ENCODE data around the gene MZF1.
A peak's percentile ranks its signal among the peaks of the same experiment; 100 is the strongest.

Gene MZF1

DNA sequence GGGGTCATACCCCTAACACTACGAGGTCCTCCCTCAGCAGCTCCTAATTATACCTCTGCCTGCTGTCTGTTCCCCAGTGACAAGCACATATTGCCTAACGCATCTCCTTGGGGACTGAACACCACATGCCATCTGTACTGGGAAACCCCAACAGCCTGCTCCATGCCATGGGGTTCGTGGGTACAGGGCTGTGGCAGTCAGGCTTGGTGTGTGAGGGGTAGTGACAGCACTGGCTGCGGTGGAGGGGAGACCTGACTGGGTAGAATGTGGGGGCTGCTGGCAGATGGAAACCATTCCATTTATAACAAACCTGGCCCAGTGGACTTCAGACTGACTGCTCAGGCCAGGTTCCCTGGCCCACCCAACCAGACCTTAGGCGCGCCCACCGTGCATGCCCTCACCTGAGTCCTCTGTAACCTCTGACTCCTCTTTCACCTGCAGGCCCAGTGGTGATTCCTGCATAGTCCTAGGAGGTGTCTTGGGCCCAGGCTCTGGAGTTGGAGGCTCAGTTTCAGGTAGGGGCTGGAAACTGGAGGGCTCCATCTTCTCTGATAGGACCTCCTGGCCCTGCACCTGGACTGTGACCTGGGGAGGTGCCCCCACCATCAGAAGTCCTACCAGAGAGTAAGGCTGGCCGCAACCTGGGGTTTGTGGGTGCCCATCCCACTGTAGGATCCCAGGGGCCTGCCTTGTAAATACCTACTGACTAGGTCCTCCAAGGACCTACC, 3.0 kb downstream of the MZF1 start:
- no peak for DNase-seq (ENCODE audit: low read depth)

DNA sequence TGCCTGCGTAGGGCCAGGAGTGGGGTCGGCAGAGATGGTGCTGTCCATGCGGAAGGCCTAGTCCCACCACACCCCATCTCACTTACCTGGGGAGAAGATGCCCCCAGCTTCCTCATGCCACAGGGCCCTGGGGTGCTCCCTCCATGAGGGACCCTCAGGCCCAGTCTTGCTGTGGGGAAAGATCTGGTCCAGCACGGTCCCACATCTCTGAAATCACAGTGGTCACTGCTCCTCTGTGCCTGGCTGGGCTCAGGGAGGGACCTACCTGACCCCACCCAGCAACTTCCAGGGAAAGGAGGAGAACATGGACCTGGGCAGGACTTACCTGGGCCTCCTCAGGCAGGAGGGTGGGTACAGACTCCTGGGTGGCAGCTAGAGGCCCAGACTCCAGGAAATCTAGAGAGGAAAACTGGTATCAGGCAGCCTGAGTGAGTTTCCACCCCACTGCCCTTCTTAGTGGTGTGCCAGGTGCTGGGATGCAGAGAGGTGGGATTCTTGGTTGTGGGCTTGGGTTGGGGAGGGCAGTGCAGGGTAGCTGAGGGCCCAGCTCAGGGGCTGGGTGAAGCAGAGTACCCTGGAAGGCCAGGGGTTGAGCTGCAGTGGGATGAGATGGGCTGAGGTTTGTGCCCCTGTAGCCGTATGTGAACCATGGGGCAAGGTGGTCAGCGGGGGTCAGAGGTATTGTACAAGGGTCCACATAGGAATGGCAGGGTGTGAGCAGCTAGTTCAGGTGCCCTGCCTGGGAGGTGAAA, 3.8 kb downstream of the MZF1 start:
- DNase-seq (ENCODE audit: low read depth): no peak

DNA sequence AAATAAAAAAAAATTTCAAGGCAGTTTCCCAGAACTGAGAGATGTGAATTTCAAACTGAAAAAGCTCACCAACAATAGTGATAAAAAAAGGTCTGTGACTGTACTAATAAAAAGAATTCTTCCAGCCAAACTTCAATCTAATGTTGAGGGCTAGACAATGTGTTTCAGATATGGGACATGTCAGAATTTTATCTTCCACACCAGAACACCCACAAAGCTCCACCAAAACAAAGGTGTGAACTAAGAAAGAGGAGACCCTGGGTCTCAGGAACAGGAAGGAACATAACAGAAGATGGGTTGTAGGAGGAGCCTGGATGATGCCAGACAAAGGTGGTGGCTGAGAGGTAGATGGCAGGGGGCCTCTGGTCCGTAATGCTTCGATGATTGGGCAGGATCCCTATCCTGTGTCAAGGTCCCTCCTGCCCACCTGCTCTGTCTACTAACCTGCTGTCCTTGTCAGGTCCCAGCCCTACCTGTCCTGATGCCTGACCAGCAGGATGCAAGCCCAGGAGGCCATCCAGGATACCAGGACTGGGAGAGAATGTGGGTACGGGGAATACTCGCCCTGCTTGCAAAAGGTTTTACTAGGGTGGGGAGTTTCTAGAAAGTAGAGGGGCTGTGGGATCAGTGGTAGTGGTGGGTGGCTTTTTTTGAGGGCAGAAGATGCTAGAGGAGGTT, 4.5 kb downstream of the MZF1 start:
- DNase-seq (ENCODE audit: low read depth): no peak

DNA sequence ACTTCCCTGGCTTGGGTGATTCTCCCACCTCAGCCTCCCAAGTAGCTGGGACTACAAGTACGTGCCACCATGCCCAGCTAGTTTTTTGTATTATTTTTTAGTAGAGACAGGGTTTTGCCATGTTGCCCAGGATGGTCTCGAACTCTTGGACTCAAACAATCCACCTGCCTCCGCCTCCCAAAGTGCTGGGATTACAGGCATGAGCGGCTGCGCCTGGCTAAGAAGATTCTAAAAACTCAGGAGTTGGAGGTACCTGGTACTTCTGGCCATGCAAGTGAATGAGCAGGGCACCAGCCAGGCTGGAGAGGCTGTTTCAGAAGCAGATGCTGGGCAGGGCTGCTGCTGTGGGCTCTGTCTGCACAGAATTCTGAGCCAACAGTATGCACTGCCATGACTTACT, 6.1 kb downstream of the MZF1 start:
- DNase-seq (ENCODE audit: low read depth): no peak

DNA sequence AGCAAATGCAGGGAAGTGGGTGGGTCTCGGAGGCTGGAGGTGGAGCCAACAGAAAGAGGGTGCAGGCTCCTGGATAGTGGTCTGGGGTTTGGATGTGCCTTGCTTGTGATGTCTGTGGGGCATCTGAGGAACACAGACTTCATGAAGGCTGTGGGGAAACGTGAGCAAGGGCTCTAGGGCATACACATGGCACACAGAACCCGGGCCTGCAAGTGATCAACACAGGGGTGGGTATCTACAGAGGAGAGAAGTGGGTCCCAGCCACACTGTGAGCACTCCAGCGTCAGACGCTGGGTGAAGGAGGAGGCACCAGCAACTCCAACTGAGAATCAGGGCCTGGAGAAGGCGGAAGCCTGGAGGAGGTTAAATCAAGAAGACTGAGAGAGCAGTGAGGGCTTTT, 9.3 kb downstream of the MZF1 start:
- no peak for DNase-seq (ENCODE audit: low read depth)

DNA sequence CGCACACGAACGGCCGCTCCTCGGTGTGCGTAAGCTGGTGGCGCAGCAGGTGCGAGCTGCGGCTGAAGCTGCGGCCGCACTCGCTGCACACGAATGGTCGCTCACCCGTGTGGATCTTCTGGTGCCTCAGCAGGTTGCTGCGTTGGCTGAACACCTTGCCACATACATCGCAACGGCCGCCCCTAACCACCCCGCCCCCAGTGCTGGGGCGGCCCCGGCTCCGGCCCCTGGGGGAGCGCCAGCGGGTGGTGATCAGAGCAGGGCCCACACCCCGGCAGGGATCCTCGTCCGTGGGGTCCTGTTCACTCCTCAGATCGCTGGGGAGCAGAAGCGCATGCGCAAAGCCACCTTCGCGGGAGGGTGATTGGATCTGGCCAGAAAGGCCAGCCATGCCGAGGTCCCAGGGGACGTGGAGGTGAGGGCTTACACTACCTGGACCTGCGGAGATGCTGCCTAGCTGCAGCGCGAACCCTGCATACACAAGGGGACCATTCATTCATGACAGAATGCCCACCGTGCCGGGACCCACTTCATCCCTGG, 10.0 kb downstream of the MZF1 start:
- no peak for DNase-seq (ENCODE audit: low read depth)

DNA sequence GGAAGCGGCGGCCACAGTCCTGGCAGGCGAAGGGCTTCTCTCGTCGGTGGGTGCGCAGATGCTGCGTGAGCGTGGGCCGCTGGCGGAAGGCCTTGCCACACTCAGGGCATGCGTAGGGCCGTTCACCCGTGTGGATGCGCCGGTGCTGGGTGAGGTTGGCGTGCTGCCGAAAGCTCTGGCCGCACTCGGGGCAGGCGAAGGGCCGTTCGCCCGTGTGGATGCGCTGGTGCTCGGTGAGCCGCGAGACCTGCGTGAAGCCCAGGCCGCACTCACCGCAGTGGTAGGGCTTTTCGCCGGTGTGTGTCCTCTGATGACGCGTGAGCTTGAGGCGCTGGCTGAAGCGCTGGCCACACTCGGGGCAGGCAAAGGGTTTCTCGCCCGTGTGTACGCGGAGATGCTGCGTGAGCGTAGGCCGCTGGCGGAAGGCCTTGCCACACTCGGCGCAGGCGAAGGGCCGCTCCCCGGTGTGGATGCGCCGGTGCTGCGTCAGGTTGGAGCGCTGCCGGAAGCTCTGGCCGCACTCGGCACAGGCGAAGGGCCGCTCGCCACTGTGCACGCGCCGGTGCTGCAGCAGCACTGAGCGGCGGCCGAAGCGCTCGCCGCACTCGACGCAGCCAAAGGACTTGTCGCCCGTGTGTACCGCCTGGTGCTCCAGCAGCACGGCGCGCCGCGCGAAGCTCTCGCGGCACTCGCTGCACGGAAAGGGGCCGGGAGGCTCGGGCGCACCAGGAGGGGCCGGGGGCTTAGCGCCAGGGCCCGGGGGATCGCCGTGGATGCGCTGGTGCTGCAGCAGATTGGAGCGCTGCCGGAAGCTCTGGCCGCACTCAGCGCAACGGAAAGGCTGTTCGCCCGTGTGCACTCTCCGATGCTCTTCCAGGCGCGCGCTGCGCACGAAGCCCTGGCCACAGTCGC, 10.8 kb downstream of the MZF1 start:
- DNase-seq (ENCODE audit: low read depth): no peak

DNA sequence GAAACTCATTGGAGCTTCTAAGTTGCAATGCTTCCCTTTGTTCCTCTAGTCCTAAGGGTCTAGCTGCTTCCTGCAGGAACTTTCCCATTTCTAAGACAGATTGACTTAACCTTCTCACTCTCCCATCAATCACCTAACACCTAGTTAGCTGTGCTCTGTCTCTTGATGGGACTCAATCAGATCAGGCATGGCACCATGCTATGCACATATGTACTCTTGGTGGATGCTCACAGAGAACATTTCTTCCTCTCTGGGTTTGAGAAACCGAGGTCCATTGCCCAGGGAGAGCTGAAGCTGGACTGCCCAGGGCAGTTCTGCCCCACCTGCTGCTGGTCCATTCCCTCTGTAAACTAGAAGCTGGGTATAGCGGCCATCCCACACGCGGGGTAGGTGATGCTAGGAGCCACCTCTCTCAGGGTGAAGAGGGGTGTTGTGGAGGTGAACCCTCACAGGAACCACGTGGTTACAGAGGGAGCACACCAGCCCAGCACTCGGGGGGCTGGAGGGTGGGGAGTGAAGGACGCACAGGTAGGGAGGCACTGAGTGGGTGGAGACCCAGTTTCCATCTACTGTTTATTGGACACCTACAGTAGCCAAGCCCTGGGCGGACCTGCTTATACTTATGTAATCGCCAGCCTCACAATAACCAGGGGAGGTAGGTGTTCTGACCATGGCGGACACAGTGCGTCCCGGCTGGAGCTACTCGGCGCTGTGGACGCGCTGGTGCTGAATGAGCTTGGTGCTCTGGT, 11.6 kb downstream of the MZF1 start:
- DNase-seq (ENCODE audit: low read depth): no peak

DNA sequence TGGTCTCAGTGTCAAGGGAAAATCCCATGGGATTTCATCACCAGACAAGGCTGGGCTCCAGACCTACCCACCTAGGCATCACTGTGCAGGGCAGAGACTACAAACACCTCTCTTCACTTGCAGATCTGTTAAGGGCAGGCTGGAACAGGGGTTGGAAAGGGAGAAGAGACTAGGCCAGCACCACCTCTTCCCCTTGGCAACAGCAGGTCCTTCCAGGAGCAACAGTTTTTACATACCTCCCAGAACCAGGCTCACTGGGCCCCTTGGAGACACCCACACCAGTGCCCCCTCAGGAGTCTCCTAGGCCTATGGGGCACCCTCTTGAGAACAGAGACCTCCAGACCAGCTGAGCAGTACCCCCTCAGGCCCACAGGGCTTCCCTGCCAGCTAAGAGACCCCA, 12.2 kb downstream of the MZF1 start:
- DNase-seq (ENCODE audit: low read depth): no peak

DNA sequence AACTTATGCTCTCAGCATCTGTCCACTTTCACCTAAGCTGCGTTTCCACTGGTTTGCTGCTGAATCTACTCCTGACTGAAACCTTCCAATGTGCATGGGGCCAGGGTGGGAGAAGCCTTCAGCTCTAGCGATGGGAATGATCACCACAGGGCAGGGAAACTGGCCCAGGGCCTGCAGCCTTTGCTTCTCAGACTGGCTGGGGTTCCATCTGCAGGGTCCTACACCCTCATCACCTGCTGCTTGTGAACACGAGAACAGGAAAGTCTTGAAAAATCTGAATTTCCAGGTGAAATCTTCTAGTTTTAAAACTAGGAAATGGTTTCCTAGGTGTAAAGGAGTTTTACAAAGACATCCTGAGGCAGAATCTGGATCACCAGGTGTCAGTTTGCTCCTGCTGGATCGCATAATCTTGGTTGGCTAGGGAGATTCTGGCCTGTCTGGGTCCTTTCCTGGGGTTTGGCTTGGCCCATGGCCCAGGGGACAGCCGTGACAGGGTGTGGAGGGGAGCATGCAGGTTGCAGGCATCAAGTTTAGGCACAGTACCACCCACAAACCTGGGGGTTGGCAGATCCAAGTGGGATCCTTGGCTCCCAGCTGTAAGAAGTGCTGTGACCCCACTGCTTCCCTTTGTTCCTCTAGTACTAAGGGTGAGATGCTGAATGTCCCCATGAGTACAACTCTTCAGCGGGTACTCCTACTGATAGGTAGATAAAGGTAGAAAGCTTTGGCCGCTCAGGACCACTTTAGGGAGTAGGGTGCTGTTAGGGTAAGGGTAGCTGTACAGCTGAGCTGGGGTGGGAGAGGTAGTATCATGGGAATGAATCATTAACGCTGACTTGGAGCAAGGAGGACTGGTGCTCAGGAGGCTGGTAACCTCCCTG, 12.9 kb downstream of the MZF1 start:
- no peak for DNase-seq (ENCODE audit: low read depth)

DNA sequence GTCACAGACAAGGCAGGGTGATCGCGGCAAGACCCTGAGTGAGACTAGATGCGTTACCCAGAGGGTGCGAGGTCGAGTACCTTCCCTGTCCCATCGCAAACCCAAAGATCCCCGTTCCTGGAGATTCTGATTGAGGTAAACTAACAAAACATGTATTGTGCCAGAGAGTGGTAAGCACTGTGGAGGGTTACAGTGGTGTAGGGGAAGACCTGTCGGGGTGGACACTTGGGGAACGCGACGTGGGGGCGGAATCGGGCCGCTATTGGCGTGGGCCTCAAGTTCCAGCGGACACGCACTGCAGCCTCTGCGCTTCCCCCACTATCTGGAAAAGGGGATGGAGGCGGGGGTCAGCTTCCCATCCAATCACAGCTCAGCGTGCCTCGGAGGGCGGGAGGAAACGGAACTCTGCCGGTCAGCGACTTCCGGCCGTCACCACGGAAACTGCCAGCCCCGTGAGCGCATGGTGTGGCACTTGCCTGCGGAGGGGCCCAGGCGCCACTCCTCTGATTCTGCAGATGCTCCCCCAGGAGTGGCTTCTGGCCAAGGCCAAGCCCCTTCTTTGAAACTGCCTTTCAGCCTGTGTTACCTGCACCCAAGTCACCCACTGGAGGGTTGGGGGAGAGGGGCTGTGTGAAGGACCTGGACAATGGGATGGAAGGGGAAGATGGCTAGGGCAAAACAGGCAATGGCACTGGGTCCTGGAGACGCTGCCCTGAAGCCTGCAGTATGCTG, 13.7 kb downstream of the MZF1 start:
- no peak for DNase-seq (ENCODE audit: low read depth)

DNA sequence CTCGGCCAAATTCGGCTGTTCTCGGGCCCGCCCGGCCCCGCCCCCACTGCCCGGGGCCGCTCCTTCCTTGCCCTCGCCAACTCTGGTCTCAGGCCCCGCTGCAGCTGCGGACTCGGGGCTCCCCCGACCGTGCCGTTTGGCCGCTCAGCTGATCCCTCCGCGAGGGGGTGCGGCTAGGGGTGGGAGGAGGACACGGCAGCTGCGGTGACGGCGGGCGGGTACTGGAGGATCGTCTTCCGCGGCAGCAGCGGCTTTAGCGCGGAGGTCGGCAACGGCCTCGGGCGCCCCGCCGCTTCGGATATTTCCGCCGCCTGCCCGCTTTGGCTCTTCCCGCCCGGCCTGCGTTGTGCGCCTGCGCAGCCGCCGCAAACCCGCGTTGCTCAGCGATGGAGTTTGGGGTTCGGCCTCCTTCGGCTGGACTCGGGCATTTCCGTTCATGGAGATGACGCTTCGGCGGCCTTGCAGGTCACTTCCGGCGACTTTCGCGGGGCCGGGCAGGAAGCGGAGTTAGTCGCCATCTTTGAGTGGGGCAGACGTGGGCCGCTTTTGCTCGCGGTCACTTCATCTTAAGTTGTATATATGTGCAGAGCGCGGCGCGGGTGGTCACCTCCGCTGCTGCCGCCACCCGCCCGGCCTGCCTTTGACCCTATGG, 14.4 kb downstream of the MZF1 start:
- peak; percentile 99 for DNase-seq (ENCODE audit: low read depth)

DNA sequence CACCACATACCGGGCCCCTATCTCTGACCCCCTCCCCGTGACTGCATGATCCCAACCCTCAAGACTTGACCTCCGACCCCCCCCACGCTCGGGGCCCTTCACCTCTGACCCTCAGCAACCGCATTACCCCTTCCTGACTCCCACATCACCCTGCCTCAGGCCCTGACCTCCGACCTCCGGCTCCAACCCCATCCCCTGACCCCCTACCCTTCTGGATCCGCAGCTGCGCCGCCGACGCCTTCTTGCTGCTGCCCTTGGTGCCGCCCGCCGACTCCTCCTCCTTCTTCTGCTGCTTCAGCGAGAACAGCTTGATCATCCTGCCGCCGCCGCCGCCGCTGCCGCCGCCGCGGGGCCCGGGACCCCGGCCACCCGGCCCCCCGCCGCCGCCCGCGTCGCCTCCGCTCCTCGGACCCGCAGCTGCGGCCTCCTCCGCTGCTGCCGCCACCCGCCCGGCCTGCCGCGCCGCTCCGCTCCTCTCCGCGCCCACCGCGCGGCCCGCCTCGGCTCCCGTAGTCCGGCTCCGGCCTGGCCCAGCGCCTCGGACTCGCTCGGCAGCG, 15.0 kb downstream of the MZF1 start, which contains the start of gene UBE2M:
TSS of gene UBE2M (minus strand) at position 546 of the 557 bp plus-strand sequence. CDS start at position 316, 230 bp downstream.
- peak; percentile 52 for DNase-seq (ENCODE audit: low read depth)

DNA sequence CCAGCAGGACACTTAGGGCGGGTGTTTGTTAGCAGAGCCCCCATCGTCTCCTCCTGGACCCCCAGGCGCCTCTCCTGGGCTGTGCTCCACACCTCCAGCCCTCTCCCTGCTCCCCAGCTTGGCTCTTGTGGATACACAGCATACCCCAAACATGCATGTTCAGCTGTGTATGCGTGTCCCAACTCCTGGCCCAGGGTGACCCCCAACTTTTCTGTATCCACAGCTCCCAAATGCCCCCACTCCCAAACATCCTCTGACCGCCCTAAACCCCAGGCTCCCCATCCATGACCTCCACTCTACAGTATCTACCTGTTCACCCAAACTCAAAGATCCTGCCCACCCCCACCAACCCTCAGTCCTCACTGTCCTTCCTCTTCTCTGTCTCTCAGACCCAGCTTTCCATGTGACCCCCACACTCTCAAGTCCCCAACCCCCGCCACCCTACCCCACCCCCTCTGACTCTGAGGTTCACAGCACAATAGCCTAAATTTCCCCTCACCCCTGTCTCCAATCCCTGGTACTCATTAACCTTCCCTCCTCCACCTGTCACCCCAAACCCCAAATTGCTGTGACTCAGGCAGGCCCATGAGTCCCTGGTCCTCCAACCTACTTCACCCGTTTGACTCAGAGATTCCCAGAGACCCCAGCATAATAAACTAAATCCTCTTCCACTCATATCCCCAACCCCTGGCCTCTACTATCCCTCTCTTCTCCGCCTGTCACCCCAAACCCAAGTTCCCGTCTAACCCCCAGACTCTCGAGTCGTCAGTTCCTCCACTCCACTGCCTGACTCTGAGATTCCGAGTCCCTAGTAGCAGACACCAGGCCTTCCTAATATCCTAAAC, 15.7 kb downstream of the MZF1 start:
- no peak for DNase-seq (ENCODE audit: low read depth)

DNA sequence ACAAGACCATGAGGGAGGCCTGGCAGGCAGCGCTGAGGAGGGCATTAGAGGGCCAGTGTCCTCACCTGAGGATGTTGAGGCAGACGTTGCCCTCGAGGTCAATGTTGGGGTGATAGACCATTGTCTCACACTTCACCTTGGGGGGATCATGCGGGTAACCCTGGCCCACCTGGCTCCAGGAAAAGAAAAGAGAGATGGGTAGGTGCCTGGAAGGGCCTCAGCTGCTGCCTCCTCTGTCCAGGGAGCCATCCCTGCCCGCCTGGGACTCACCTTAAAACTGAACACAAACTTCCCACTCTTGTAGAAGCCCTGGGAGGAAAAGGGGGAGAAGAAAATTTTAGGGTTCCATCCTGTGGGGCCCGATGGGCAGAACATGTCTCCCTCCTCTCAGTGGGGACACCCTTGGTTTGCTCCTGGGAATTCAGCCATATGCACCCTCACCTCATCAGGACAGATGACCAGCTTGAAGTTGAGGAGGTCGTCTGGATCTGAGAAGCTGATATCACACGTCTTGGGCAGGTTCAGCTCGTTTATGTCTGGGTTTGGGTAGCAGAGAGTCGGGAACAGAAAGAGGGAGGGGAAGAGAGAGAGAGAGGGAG, 16.4 kb downstream of the MZF1 start:
- no peak for DNase-seq (ENCODE audit: low read depth)

DNA sequence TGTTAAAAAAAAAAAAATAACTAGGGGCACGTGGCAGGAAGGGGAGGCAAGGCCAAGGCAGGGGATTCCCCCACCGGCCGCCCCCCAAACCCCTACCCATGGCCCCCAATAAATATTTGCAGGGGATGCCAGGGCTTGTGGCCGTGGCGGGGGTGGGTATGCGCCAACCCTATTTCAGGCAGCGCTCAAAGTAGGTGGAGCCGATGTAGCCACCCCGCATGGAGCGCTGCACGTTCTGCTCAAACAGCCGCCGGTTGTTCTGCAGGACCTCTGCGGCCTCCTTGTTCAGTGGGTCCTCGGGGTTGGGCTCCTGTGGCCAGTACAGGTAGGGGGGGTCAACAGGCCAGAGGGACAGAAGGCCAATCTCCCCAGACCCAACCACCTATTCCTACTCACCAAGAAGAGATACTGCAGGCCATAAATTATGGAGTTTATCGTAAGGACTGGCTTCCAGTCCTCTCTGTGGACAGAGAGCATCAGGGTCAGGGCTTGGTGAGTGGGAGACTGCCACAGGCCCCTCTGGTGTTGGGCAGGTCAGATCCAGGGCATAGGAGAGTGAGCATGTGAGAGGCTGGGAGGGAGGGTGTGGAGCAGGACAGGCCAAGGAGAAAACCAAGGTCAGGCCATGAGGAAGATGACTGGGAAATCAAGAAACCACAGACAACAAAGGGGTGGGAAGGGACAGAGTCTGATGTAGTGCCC, 17.1 kb downstream of the MZF1 start:
- DNase-seq (ENCODE audit: low read depth): no peak
